WTC11 (cell line): ENCODE measurements around the gene FBXO28. TPM values are rescaled to one million over a fixed set of nuclear protein-coding genes. Genes with fewer than 3 reads are reported as not detected.

Experiments
- ATAC-seq: fragments of 200-7000 bp; cut with Tn5 transposase; 2 replicates; pipeline ENCODE4 v1.10.0; 2021; ENCODE audit warnings: mild to moderate bottlenecking, moderate library complexity
- CTCF ChIA-PET: fragments of 300-600 bp; sonication (Branson Sonifier 250); formaldehyde crosslinking; loops from one replicate; lab custom pipeline; 2021; ENCODE audit warnings: antibody characterized with exemption; lab: Charles Lee
- POLR2A ChIA-PET: fragments of 350-600 bp; sonication (Branson Sonifier 250); formaldehyde crosslinking; loops from one replicate; lab custom pipeline; 2021; ENCODE audit warnings: antibody characterized with exemption; lab: Charles Lee
- DNase-seq: peaks from one replicate; pipeline ENCODE4 v3.0.0; 2021; ENCODE audit warnings: low spot score
- H3K27ac Mint-ChIP-seq: 2 replicates; pipeline ENCODE4 v1.8.0; 2021; ENCODE audit warnings: mixed read lengths
- H3K27me3 Mint-ChIP-seq: 2 replicates; pipeline ENCODE4 v1.8.0; 2021; ENCODE audit warnings: low read depth, mild to moderate bottlenecking, moderate library complexity, mixed read lengths
- H3K36me3 Mint-ChIP-seq: 2 replicates; pipeline ENCODE4 v1.8.0; 2021; ENCODE audit warnings: mixed read lengths
- H3K4me1 Mint-ChIP-seq: 2 replicates; pipeline ENCODE4 v1.8.0; 2022; ENCODE audit warnings: mixed read lengths
- H3K4me3 Mint-ChIP-seq: 2 replicates; pipeline ENCODE4 v1.8.0; 2021; ENCODE audit warnings: mild to moderate bottlenecking, moderate library complexity, mixed read lengths
- H3K9me3 Mint-ChIP-seq: 2 replicates; pipeline ENCODE4 v1.8.0; 2021; ENCODE audit warnings: mixed read lengths
- CREM ChIP-seq: sonication (generic); formaldehyde crosslinking; IDR thresholded peaks from 2 replicates; pipeline ENCODE4 v1.8.1; 2022; ENCODE audit warnings: mild to moderate bottlenecking, missing genetic modification reagents, moderate library complexity
- ELF4 ChIP-seq: sonication (generic); formaldehyde crosslinking; IDR thresholded peaks from 2 replicates; pipeline ENCODE4 v1.8.1; 2022; ENCODE audit warnings: low read depth, mild to moderate bottlenecking, moderate library complexity, missing genetic modification reagents
- ETV6 ChIP-seq: sonication (generic); formaldehyde crosslinking; IDR thresholded peaks from 2 replicates; pipeline ENCODE4 v1.8.1; 2022; ENCODE audit warnings: mild to moderate bottlenecking, missing genetic modification reagents
- GTF2I ChIP-seq: fragments of 250-450 bp; sonication (Bioruptor Pico); conservative IDR thresholded peaks from 2 replicates; pipeline ENCODE4 v1.4.0; 2021; ENCODE audit warnings: mild to moderate bottlenecking
- NFATC4 ChIP-seq: fragments of 250-450 bp; sonication (Bioruptor Pico); IDR thresholded peaks from 2 replicates; pipeline ENCODE4 v1.9.0; 2021; ENCODE audit warnings: mild to moderate bottlenecking
- NR1H2 ChIP-seq: sonication (generic); formaldehyde crosslinking; IDR thresholded peaks from 2 replicates; pipeline ENCODE4 v1.9.0; 2021; ENCODE audit warnings: mild to moderate bottlenecking, moderate library complexity, missing genetic modification reagents
- PRRX2 ChIP-seq: fragments of 250-450 bp; sonication (Bioruptor Pico); IDR thresholded peaks from 2 replicates; pipeline ENCODE4 v1.8.0; 2021; ENCODE audit warnings: mild to moderate bottlenecking
- RELA ChIP-seq: sonication (generic); formaldehyde crosslinking; IDR thresholded peaks from 2 replicates; pipeline ENCODE4 v1.8.1; 2022; ENCODE audit warnings: missing genetic modification reagents, mild to moderate bottlenecking, borderline replicate concordance
- SMAD4 ChIP-seq: sonication (generic); formaldehyde crosslinking; IDR thresholded peaks from 2 replicates; pipeline ENCODE4 v1.8.0; 2022; ENCODE audit warnings: mild to moderate bottlenecking, missing genetic modification reagents
- SOX15 ChIP-seq: fragments of 250-450 bp; sonication (Bioruptor Pico); IDR thresholded peaks from 2 replicates; pipeline ENCODE4 v1.9.0; 2021; ENCODE audit warnings: mild to moderate bottlenecking
- TCF7 ChIP-seq: sonication (generic); formaldehyde crosslinking; IDR thresholded peaks from 2 replicates; pipeline ENCODE4 v1.8.0; 2022; ENCODE audit warnings: mild to moderate bottlenecking, low read depth, missing genetic modification reagents, moderate library complexity
- TEAD1 ChIP-seq: sonication (generic); formaldehyde crosslinking; IDR thresholded peaks from 2 replicates; pipeline ENCODE4 v1.8.0; 2022; ENCODE audit warnings: mild to moderate bottlenecking, missing genetic modification reagents
- ZBTB21 ChIP-seq: sonication (generic); formaldehyde crosslinking; IDR thresholded peaks from 2 replicates; pipeline ENCODE4 v1.8.1; 2023; ENCODE audit warnings: mild to moderate bottlenecking, missing genetic modification reagents, borderline replicate concordance
- ZNF317 ChIP-seq: sonication (generic); formaldehyde crosslinking; IDR thresholded peaks from 2 replicates; pipeline ENCODE4 v1.8.1; 2023; ENCODE audit warnings: low read depth, mild to moderate bottlenecking, moderate library complexity, missing genetic modification reagents, borderline replicate concordance
- ZNF671 ChIP-seq: fragments of 250-450 bp; sonication (Bioruptor Pico); IDR thresholded peaks from 2 replicates; pipeline ENCODE4 v1.8.0; 2021; ENCODE audit warnings: mild to moderate bottlenecking
- total RNA-seq: library from RNA; stranded (reverse); gene quantifications from 3 replicates; pipeline ENCODE4 v1.2.3, GENCODE V29; 2021
- TF ChIP-seq, protein P1 (sequence below): sonication (generic); formaldehyde crosslinking; IDR thresholded peaks from 2 replicates; pipeline ENCODE4 v1.8.1; 2023; ENCODE audit warnings: mild to moderate bottlenecking, moderate library complexity, missing genetic modification reagents
- TF ChIP-seq, protein P2 (sequence below): fragments of 250-450 bp; sonication (Bioruptor Pico); IDR thresholded peaks from 2 replicates; pipeline ENCODE4 v1.9.0; 2021; ENCODE audit warnings: moderate library complexity, mild to moderate bottlenecking, inconsistent platforms, borderline replicate concordance
- TF ChIP-seq, protein P3 (sequence below): fragments of 200-600 bp; IDR thresholded peaks from 2 replicates; pipeline ENCODE4 v1.8.0; 2022; ENCODE audit warnings: antibody characterized with exemption
- TF ChIP-seq, protein P4 (sequence below): sonication (generic); formaldehyde crosslinking; IDR thresholded peaks from 2 replicates; pipeline ENCODE4 v1.8.1; 2023; ENCODE audit warnings: mild to moderate bottlenecking, missing genetic modification reagents, borderline replicate concordance

Gene FBXO28
- total RNA-seq, 1 experiment from 2014 or later: 36.8 TPM

DNA sequence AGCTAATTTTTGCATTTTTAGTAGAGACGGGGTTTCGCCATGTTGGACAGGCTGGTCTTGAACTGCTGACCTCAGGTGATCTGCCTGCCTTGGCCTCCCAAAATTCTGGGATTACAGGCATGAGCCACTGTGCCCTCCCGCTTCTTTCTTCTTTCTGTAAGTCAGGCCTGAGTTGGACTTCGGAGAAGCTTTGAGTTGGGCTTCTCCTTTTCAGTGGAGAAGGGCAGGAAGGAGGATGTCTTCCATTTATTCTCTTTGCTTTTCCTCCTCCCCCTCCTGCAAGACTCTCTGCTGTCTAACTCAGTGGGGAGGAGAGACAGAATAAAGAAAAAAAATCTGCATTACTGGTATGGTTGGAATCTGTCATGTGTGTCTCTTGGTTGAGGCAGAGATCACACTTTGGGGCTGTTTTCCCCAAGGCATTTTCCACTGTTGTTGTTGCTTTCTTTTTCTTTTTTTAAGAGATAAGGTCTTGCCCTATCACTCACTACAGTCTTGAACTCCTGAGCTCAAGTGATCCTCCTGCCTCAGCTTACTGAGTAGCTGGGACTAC is 55.9 kb downstream of the FBXO28 start:
- Mint-ChIP-seq H3K27ac (0 out of 2 replicates have a peak overlapping the region, but pooled peaks have one; percentile 65), H3K4me3 (no peak overlapping the region), H3K36me3 (peaks cover 6% of the 10 kb centered on the region), H3K4me1 (peaks cover 21% of the 10 kb centered on the region), H3K27me3 (no peaks in the 10 kb centered on the region; the same call in 1 of the 2 replicates), H3K9me3 (peaks cover 9% of the 10 kb centered on the region)
- TF ChIP-seq TEAD1 (CRISPR knock-in tag) (no peak), SMAD4 (CRISPR knock-in tag) (no peak), SOX15 (no peak), ZNF671 (CRISPR knock-in tag) (no peak), ETV6 (CRISPR knock-in tag) (no peak), PRRX2 (CRISPR knock-in tag) (no peak), TCF7 (no peak), CREM (no peak), ELF4 (CRISPR knock-in tag) (no peak)
- TF ChIP-seq, protein P1, sequence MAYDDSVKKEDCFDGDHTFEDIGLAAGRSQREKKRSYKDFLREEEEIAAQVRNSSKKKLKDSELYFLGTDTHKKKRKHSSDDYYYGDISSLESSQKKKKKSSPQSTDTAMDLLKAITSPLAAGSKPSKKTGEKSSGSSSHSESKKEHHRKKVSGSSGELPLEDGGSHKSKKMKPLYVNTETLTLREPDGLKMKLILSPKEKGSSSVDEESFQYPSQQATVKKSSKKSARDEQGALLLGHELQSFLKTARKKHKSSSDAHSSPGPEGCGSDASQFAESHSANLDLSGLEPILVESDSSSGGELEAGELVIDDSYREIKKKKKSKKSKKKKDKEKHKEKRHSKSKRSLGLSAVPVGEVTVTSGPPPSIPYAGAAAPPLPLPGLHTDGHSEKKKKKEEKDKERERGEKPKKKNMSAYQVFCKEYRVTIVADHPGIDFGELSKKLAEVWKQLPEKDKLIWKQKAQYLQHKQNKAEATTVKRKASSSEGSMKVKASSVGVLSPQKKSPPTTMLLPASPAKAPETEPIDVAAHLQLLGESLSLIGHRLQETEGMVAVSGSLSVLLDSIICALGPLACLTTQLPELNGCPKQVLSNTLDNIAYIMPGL (CRISPR knock-in tag): no peak
- TF ChIP-seq, protein P2, sequence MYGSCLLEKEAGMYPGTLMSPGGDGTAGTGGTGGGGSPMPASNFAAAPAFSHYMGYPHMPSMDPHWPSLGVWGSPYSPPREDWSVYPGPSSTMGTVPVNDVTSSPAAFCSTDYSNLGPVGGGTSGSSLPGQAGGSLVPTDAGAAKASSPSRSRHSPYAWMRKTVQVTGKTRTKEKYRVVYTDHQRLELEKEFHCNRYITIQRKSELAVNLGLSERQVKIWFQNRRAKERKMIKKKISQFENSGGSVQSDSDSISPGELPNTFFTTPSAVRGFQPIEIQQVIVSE (CRISPR knock-in tag): no peak
- CTCF ChIA-PET: interaction anchor here (0.6 kb wide), 1 partner anchor 17 kb away, joined by 6 read pairs; no protein-coding TSS in a partner anchor
- ATAC-seq (no peak), DNase-seq (no peak)
- POLR2A ChIA-PET: no interaction called here

DNA sequence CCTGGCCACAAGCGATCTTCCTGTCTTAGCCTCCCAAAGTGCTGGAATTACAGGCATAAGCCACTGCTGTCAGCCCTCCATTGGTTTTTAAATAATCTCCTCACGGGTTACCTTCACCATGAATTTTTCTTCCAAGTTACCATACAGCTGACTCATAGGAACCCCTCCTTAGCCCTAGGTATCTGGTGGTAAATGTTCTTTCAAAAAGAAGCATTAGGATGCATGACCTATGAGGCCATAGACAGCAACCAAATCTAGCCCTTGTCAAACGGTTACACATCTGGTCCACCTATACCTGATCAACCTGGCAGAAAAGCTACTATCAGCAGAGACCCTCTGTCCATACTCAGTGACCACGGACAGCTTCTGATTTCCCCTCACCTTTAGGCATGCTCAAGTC is 56.4 kb downstream of the FBXO28 start:
- ATAC-seq (no peak), DNase-seq (no peak)
- TF ChIP-seq ZBTB21 (CRISPR knock-in tag): no peak
- no peak for TF ChIP-seq NFATC4 (CRISPR knock-in tag)
- H3K4me3 Mint-ChIP-seq: no peak overlapping the region
- peaks cover 9% of the 10 kb centered on the region for H3K9me3 Mint-ChIP-seq
- POLR2A ChIA-PET: no interaction called here
- H3K36me3 Mint-ChIP-seq: peaks cover 6% of the 10 kb centered on the region
- peak overlapping the region; percentile 63; the same call in 1 of the 2 replicates for H3K27ac Mint-ChIP-seq
- peaks cover 2% of the 10 kb centered on the region for H3K27me3 Mint-ChIP-seq
- H3K4me1 Mint-ChIP-seq: peaks cover 23% of the 10 kb centered on the region
- CTCF ChIA-PET: interaction anchor here (0.6 kb wide), 1 partner anchor 17 kb away, joined by 6 read pairs; no protein-coding TSS in a partner anchor

DNA sequence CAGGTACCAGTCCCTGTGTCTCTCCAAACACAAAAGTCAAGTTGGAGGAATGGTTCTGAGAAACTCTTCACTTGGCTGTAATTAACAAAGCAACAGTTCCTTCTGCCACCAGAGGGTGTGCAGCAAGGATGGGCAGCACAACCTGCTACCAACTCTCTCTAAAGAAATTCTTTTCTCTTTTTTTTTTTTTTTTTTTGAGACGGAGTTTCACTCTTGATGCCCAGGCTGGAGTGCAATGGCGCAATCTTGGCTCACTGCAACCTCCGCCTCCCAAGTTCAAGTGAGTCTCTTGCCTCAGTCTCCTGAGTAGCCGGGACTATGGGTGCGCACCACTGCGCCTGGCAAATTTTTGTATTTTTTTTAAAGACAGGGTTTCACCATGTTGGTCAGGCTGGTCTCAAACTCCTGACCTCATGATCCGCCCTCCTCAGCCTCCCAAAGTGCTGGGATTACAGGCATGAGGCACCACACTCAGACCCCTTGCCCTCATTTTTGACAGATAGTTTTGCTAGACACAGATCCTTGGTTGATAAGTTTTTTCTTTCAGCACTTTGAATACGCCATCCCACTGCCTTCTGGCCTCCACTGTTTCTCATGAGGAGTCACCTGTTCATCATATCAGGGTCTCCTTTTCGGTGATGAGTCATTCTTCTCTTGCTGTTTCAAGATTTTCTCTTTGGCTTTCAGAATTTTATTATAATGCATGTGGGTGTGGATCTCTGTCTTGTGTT is 57.0 kb downstream of the FBXO28 start:
- TF ChIP-seq ZNF317 (CRISPR knock-in tag) (peak; percentile 98), NR1H2 (CRISPR knock-in tag) (no peak), GTF2I (CRISPR knock-in tag) (no peak), RELA (CRISPR knock-in tag) (no peak)
- TF ChIP-seq, protein P3, sequence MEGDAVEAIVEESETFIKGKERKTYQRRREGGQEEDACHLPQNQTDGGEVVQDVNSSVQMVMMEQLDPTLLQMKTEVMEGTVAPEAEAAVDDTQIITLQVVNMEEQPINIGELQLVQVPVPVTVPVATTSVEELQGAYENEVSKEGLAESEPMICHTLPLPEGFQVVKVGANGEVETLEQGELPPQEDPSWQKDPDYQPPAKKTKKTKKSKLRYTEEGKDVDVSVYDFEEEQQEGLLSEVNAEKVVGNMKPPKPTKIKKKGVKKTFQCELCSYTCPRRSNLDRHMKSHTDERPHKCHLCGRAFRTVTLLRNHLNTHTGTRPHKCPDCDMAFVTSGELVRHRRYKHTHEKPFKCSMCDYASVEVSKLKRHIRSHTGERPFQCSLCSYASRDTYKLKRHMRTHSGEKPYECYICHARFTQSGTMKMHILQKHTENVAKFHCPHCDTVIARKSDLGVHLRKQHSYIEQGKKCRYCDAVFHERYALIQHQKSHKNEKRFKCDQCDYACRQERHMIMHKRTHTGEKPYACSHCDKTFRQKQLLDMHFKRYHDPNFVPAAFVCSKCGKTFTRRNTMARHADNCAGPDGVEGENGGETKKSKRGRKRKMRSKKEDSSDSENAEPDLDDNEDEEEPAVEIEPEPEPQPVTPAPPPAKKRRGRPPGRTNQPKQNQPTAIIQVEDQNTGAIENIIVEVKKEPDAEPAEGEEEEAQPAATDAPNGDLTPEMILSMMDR: peak; percentile 22; the same call in 1 of the 2 replicates
- TF ChIP-seq, protein P4, sequence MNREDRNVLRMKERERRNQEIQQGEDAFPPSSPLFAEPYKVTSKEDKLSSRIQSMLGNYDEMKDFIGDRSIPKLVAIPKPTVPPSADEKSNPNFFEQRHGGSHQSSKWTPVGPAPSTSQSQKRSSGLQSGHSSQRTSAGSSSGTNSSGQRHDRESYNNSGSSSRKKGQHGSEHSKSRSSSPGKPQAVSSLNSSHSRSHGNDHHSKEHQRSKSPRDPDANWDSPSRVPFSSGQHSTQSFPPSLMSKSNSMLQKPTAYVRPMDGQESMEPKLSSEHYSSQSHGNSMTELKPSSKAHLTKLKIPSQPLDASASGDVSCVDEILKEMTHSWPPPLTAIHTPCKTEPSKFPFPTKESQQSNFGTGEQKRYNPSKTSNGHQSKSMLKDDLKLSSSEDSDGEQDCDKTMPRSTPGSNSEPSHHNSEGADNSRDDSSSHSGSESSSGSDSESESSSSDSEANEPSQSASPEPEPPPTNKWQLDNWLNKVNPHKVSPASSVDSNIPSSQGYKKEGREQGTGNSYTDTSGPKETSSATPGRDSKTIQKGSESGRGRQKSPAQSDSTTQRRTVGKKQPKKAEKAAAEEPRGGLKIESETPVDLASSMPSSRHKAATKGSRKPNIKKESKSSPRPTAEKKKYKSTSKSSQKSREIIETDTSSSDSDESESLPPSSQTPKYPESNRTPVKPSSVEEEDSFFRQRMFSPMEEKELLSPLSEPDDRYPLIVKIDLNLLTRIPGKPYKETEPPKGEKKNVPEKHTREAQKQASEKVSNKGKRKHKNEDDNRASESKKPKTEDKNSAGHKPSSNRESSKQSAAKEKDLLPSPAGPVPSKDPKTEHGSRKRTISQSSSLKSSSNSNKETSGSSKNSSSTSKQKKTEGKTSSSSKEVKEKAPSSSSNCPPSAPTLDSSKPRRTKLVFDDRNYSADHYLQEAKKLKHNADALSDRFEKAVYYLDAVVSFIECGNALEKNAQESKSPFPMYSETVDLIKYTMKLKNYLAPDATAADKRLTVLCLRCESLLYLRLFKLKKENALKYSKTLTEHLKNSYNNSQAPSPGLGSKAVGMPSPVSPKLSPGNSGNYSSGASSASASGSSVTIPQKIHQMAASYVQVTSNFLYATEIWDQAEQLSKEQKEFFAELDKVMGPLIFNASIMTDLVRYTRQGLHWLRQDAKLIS: no peak
- H3K27ac Mint-ChIP-seq: peak overlapping the region; percentile 63; the same call in 1 of the 2 replicates
- H3K4me1 Mint-ChIP-seq: peaks cover 25% of the 10 kb centered on the region
- peaks cover 6% of the 10 kb centered on the region for H3K36me3 Mint-ChIP-seq
- peak; percentile 30 for DNase-seq
- CTCF ChIA-PET: interaction anchor here (0.6 to 0.7 kb wide), 2 partner anchors 18 to 144 kb away, joined by 3 to 6 read pairs; no protein-coding TSS in a partner anchor
- POLR2A ChIA-PET: no interaction called here
- H3K27me3 Mint-ChIP-seq: peaks cover 4% of the 10 kb centered on the region
- H3K4me3 Mint-ChIP-seq: no peak overlapping the region
- ATAC-seq: peak; percentile 62
- H3K9me3 Mint-ChIP-seq: peaks cover 9% of the 10 kb centered on the region
